Effector memory CD4-positive, alpha-beta T cell (primary cell): Measurements from ENCODE around the gene EFNA1.
A peak's percentile ranks its signal among the peaks of the same experiment; 100 is the strongest.

Source experiments
- DNase-seq, 3 donors: peaks; one replicate each; pipeline ENCODE4 v3.0.0-alpha.2; 2020
- H3K27ac ChIP-seq: 2 replicates; pipeline ENCODE4 v1.7.0; 2013; ENCODE audit warnings: mild to moderate bottlenecking, low read length, moderate library complexity; ENCODE audit not compliant: insufficient read depth, poor library complexity, severe bottlenecking
- H3K27me3 ChIP-seq: replicated peaks from 2 replicates; pipeline ENCODE4 v1.7.0; 2013; ENCODE audit warnings: mild to moderate bottlenecking, low read length; ENCODE audit not compliant: insufficient read depth, control insufficient read depth, poor library complexity, severe bottlenecking
- H3K36me3 ChIP-seq: 2 replicates; pipeline ENCODE4 v1.7.0; 2013; ENCODE audit warnings: mild to moderate bottlenecking, low read length, moderate library complexity; ENCODE audit not compliant: control insufficient read depth, insufficient read depth
- H3K4me1 ChIP-seq: 2 replicates; pipeline ENCODE4 v1.7.0; 2013; ENCODE audit warnings: low read length, mild to moderate bottlenecking; ENCODE audit not compliant: control insufficient read depth, insufficient read depth, poor library complexity, severe bottlenecking
- H3K4me3 ChIP-seq: 2 replicates; pipeline ENCODE4 v1.7.0; 2013; ENCODE audit warnings: low read length, low read depth, mild to moderate bottlenecking; ENCODE audit not compliant: insufficient read depth, poor library complexity, severe bottlenecking
- H3K9me3 ChIP-seq: 2 replicates; pipeline ENCODE4 v1.7.0; 2013; ENCODE audit warnings: mild to moderate bottlenecking, low read length, moderate library complexity; ENCODE audit not compliant: control insufficient read depth

The EFNA1 gene

DNA sequence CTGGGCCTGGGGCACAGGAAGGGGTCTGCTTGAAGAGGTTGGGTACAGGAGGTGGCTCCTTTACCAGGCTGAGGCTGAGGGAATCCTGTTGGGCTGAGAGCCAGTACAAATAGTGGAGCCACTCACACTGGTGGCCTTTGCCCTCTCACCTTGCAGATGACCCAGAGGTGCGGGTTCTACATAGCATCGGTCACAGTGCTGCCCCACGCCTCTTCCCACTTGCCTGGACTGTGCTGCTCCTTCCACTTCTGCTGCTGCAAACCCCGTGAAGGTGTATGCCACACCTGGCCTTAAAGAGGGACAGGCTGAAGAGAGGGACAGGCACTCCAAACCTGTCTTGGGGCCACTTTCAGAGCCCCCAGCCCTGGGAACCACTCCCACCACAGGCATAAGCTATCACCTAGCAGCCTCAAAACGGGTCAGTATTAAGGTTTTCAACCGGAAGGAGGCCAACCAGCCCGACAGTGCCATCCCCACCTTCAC, 6.2 kb downstream of the EFNA1 start:
- no peak for DNase-seq
- no peak overlapping the region for H3K4me3 ChIP-seq
- H3K27me3 ChIP-seq: no peaks in the 10 kb centered on the region
- no peaks in the 10 kb centered on the region for H3K9me3 ChIP-seq
- H3K4me1 ChIP-seq: peaks cover 30% of the 10 kb centered on the region
- H3K27ac ChIP-seq: no peak overlapping the region
- no peaks in the 10 kb centered on the region for H3K36me3 ChIP-seq

GRCh38 chr1:155134322-155134721, 6.6 kb downstream of the EFNA1 start:
- Histone ChIP-seq H3K27me3 (no peaks in the 10 kb centered on the region), H3K9me3 (no peaks in the 10 kb centered on the region), H3K36me3 (no peaks in the 10 kb centered on the region), H3K27ac (no peak overlapping the region), H3K4me1 (peaks cover 25% of the 10 kb centered on the region), H3K4me3 (no peak overlapping the region)
- DNase-seq: no peak

DNA sequence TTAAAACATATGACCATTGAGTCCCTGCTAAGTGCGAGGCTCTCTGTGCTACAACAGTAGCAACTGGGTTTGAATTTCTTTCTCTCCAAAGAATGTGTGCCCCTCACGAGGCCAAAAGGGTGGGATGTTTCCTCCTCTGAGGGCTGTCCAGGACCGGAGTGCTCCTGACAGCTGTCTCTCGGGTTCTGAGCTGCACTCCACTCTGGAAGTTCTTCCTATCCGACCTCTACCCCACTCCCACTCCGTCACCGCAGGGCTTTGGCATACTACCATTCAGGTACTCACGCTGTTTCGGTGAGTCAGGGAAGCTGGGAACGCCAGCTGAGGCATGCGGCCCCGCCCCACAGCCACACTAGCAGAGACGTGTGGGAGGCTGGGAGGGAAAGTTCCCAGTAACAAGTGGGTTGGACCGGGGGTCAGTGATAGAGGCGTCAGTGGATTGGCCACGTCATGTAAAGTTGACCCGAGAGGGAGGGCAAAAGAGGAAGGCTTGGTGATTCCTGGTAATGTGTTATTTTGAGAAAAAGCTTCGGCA, 7.3 kb downstream of the EFNA1 start:
- peak; percentile 34 to 45 (median 43) for DNase-seq
- Histone ChIP-seq H3K36me3 (no peaks in the 10 kb centered on the region), H3K27me3 (no peaks in the 10 kb centered on the region), H3K27ac (peak overlapping the region; percentile 99), H3K4me1 (peaks cover 28% of the 10 kb centered on the region), H3K9me3 (no peaks in the 10 kb centered on the region), H3K4me3 (peak overlapping the region; percentile 89)

DNA sequence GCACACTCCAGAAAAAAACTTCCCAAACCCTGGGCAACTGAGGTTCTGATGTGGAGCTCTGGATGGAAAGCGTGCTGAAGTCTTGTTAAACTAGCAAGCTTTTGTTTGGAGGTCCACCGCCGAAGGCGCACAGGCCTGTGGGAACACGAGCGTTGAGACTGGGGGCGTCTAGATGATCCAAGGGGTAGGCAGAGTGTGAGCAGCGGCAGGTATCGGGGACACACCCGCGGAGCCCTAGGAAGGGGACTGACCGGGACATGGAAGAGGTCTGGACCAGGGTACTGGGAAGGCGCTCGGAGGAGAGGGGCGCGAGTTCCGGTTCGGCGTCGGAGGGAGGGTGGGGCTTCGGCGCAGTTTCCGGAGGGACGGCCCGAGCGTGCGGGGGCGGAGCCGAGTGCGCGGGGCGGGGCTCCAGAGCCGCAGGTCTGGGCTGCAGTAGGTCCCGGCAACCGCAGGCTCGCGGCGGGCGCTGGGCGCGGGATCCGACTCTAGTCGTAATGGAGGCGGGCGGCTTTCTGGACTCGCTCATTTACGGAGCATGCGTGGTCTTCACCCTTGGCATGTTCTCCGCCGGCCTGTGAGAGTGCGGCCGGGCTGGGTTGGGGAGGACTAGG, 7.8 kb downstream of the EFNA1 start, which contains the start of gene SLC50A1:
Gene SLC50A1, plus strand, starts transcription at position 438 of the 614 bp plus-strand sequence. Its CDS starts 60 bp downstream, at position 498.
- Histone ChIP-seq H3K9me3 (no peaks in the 10 kb centered on the region), H3K27me3 (no peaks in the 10 kb centered on the region), H3K4me1 (peaks cover 28% of the 10 kb centered on the region), H3K27ac (peak within 1 kb of the TSS; percentile 99), H3K4me3 (peak within 1 kb of the TSS; percentile 89), H3K36me3 (no peaks in the 10 kb centered on the region)
- DNase-seq: peak; percentile 85 to 92 (median 90)

DNA sequence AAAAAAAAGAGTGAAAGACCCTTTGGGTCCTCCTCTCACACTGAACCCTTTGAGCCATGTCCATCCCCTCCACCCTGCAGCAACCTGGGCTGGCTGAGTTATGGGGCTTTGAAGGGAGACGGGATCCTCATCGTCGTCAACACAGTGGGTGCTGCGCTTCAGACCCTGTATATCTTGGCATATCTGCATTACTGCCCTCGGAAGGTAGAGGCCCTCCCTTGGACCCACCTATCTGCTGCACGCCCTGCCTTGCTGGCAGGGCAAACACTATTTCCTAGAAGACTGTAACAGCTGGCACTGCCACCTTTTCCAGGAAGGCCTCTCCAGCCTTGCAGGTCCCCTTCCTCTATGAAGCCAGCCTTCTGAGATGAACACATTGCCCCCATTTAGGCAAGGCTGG, 9.1 kb downstream of the EFNA1 start:
- H3K27ac ChIP-seq: peak overlapping the region; percentile 99
- no peaks in the 10 kb centered on the region for H3K9me3 ChIP-seq
- DNase-seq: no peak
- H3K27me3 ChIP-seq: no peaks in the 10 kb centered on the region
- peak overlapping the region; percentile 89 for H3K4me3 ChIP-seq
- H3K36me3 ChIP-seq: no peaks in the 10 kb centered on the region
- peaks cover 28% of the 10 kb centered on the region for H3K4me1 ChIP-seq

GRCh38 chr1:155137154-155137949, 9.7 kb downstream of the EFNA1 start:
- Histone ChIP-seq H3K4me1 (peaks cover 28% of the 10 kb centered on the region), H3K4me3 (peak overlapping the region; percentile 89)

DNA sequence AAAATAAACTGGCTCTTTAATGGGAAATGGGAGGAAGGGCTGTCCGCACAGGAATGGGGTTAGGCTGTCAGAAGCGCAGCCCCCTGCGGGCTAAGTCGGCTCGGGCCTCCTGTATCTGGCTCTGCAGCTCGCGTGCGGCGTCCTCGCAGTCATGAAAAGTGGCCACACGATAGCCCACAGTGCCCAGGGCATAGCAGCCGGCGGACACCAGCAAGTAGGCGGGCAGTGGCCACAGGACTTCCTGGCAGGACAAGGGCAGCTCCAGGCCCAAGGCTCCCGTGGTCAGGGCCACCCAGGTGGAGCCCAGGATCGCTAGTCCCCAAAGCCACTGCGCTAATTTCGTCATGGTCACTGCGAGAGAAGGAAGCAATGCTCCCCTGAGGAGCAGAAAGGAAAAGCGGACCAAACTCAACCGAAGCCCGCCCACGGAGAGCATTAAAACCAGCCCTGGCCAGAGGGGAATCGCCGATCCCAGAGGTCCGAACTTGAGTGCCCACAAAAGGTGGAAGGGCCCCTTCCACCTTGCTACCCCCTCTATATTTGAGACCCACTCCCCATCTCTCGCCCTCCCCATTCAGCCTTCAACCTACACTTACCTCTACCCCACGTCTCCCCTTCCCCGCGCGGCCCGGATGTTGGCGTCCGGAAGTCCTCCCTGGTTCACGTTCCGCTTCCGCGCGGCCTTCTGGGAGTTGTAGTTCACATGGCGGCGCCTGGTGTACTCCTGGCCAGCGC, 12.4 kb downstream of the EFNA1 start, which contains the start of gene DPM3:
Gene DPM3, minus strand, starts transcription at position 637 of the 735 bp plus-strand sequence. Its CDS starts 291 bp downstream, at position 346.
- no peaks in the 10 kb centered on the region for H3K27me3 ChIP-seq
- H3K27ac ChIP-seq: peak within 1 kb of the TSS; percentile 78
- no peaks in the 10 kb centered on the region for H3K9me3 ChIP-seq
- no peaks in the 10 kb centered on the region for H3K36me3 ChIP-seq
- H3K4me1 ChIP-seq: peaks cover 24% of the 10 kb centered on the region
- peak; percentile 70 to 82 (median 79) for DNase-seq
- peak within 1 kb of the TSS; percentile 71 for H3K4me3 ChIP-seq

More at GRCh38 chr1:155137154-155137949, 9.7 kb downstream of the EFNA1 start:
- no peaks in the 10 kb centered on the region for H3K27me3 ChIP-seq
- DNase-seq: no peak
- H3K36me3 ChIP-seq: no peaks in the 10 kb centered on the region
- H3K27ac ChIP-seq: peak overlapping the region; percentile 99
- no peaks in the 10 kb centered on the region for H3K9me3 ChIP-seq

DNA sequence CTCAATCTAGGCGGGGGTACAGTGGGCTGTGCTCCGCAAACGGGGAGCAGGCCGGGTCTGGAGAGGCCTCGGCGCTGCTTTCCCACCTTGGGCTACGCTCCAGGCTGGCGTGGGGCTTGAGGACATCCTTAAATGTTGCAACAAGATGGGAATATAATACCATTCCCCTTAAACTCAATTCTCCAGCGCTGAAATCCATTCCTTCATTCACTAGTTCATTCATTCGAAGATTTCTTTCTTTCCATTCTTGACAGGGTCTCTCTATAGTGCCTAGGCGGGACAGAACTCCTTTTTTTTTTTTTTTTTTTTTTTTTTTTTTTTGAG, 12.9 kb downstream of the EFNA1 start:
- peak overlapping the region; percentile 71 for H3K4me3 ChIP-seq
- H3K4me1 ChIP-seq: peaks cover 20% of the 10 kb centered on the region
- no peaks in the 10 kb centered on the region for H3K27me3 ChIP-seq
- H3K27ac ChIP-seq: no peak overlapping the region
- H3K36me3 ChIP-seq: no peaks in the 10 kb centered on the region
- no peaks in the 10 kb centered on the region for H3K9me3 ChIP-seq
- DNase-seq: no peak

DNA sequence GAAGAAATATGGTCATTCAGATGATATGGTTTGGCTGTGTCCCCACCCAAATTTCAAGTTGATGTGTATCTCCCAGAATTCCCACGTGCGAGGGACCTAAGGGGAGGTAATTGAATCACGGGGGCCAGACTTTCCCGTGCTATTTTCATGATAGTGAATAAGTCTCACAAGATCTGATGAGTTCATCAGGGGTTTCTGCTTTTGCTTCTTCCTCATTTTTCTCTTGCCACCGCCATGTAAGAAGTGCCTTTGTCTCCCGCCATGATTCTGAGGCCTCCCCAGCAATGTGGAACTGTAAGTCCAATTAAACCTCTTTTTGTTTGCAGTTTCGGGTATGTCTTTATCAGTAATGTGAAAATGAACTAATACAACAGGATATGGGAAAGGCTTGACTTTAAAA, 14.1 kb downstream of the EFNA1 start:
- H3K4me3 ChIP-seq: no peak overlapping the region
- H3K4me1 ChIP-seq: peaks cover 16% of the 10 kb centered on the region
- no peaks in the 10 kb centered on the region for H3K9me3 ChIP-seq
- no peak overlapping the region for H3K27ac ChIP-seq
- H3K36me3 ChIP-seq: no peaks in the 10 kb centered on the region
- DNase-seq: no peak
- no peaks in the 10 kb centered on the region for H3K27me3 ChIP-seq
